T follicular helper cell (primary cell): ENCODE data around the gene IKZF2.
"Not testable (repeated sequence)": the region's sequence is repeated elsewhere in the genome, so short reads cannot be mapped to it uniquely, and the experiment has no call there.

Source experiments
- DNase-seq: peaks from one replicate; pipeline ENCODE4 v3.0.0-alpha.2; 2020; ENCODE audit warnings: low read depth

The IKZF2 gene

DNA sequence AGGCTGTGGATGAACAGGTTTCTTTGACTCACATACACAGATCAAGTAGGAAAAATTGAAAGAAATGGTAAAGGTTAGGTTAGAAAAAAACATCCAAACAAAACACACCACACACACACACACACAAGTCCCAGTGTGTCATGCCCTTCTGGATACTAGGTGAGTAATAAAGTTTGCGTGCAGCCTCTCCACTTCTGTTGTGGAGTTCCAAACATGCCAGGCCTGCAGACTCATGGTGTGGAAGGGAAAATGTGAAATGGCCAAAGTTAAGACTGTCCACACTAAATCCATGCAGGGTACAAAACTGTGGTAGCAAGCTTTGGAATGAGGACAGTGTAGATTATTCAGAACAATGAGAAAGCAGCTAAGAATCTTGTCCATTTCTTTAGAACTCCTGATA, 114.6 kb downstream of the IKZF2 start:
- no peak for DNase-seq

DNA sequence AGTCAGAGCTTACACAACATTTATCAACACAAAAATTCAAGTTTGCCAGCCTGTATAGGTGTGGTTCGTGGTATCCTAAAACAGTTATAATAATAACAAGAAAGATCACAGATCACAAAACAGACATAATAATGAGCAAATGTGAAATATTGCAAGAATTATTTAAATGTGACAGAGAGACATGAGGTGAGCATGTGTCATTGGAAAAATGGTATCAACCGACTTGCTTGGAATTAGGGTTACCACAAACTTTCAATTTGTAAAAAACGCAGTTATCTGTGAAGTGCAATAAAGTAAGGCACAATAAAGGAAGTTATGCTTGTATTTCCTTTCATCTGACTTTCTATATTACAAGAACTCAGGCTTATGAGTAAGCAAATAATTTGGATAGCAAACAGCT, 116.8 kb downstream of the IKZF2 start:
- no peak for DNase-seq

DNA sequence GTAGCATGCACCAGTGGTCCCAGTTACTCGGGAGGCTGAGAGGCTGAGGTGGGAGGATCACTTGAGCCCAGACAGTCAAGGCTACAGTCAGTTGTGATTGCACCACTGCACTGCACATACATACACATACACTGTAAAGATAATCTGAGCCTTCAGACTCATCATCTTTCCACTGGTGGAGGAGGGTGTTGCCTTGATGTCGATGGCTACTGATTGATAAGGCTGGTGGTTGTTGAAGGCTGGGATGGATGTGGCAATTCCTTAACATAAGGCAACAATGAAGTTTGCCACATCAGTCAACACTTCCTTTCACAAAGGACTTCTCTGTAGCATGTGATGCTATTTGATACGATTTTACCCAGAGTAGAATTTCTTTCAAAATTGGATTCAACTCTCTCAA, 118.8 kb downstream of the IKZF2 start:
- no peak for DNase-seq

DNA sequence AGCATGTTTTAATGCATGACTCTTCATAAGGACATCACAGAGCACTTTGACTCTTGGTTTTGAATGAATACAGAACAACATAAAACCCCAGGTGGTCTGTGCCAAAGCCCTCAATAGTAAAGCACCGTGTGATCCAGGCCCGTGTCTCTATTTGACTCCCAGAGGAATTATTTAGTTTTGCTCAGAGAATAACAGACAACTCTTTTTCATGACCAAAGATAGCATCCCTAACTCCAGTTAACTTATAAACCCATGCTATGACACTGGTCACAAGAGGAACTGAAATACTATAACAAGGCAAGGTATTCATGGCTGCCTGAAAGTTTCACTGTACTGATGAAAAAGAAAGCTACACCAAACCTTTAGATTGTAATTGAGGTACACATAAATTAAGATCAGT, 128.4 kb downstream of the IKZF2 start:
- no peak for DNase-seq

DNA sequence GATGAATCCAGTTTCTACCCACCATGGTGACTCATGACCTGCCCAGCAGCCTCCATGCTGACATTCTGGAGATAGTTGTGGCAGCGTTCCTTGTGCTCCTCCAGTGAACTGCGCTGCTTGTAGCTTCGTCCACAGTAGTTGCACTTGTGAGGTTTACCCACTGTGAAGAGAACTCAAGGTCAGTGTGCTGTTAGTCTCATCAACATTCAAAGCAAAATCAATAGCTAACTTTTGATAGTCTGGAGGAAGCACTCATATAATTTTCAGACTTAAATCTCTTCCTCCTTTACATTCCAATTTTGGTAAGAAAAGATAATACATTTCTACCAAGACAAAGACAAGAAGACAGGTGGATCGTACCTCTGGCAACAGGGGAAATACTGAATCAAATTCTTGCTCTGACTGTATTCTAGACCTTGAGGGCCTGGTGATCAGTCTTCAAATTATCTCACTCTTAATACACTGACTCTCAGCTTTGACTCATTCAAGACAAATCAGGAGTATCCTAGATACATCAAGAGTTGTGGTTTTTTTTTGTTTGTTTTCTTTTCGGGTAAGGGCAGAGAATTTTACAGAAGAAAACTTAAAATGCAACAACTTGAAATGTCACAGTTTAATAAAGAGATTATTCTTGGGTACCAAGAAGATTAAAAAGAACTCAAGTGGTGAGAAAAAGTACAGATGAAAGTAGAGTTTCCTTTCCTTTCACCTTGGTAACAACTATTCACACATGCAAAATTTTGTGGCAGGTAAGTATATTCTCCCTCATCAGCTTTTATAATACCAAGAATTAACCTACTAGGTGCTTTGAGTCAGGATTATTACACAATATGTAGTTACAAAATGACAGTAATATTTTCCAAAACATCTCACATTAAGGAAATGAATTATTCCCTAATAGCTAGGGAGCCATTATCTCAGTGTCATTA, 129.2 kb downstream of the IKZF2 start:
- DNase-seq, result no peak

DNA sequence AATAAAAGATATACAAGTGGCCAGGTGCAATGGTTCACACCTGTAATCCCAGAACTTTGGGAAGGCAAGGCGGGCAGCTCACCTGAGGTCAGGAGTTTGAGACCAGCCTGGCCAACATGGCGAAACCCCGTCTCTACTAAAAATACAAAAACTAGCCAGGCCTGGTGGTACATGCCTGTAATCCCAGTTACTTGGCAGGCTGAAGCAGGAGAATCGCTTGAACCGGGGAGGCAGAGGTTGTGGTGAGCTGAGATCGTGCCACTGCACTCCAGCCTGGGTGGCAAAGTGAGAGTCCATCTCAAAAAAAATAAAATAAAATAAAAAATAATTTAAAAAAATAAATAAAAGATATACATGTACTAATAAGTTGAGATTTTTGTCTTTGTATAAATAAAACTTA, 130.5 kb downstream of the IKZF2 start:
- DNase-seq, result not testable (repeated sequence)

DNA sequence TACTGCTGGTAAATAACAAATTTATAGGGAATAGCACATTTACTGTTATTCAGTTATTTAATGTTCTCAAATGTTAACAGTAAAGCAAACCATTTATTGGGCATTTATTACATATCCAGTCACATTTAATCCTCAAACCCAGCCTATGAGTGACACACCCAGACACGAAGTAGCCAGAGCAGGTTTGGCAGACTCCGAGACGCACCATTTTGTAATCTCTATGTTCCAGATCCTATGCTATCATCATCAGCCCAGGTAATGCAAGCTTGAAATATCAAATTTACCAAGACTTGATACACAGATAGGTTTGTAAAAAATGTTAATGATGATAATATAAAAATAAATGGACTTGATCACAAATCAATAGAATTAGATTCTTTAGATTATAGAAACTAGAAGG, 131.1 kb downstream of the IKZF2 start:
- no peak for DNase-seq

DNA sequence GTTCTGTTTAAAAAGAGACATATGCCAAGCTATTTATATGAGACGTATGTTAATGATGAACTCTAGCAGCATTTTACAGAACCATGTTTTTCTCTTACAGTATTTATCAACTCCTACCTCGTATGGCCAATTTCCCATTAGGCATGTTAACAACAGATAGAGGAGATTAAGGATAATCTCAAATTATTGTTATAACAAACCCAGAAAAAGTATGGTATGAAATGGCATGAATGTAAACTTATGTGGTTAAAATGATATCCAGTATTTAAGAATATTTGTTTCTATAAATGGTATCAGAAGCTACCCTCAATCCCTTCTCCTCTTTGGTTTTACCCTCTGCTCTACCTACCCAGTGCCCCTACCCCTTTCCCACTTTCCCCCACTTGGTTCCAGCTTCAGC, 132.0 kb downstream of the IKZF2 start:
- DNase-seq, result no peak

DNA sequence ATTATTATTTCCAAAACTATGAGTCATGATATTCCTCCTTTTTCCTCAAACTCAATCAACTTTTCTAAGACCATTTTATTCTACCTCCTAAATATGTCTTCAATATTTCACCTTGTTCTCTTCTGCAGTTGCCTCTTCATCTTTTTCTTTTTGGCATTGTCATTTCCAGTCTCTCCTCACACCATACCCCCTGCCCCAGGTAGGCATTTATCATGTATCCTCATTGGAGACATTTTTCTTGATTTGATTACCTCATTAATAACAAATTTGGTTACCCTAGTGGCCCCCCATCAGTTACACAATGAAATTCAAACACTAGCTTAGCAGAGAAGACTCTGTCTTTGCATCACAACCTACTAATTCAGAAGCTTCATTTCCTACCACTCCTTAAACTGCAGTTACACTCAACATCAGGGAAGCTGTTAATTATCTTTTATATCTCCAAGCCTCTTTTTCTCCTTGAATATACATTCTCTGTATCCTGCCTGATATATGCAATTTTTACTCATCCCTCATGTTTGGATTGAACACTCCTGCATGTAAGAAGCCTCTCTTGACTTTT, 133.0 kb downstream of the IKZF2 start:
- DNase-seq, result no peak

DNA sequence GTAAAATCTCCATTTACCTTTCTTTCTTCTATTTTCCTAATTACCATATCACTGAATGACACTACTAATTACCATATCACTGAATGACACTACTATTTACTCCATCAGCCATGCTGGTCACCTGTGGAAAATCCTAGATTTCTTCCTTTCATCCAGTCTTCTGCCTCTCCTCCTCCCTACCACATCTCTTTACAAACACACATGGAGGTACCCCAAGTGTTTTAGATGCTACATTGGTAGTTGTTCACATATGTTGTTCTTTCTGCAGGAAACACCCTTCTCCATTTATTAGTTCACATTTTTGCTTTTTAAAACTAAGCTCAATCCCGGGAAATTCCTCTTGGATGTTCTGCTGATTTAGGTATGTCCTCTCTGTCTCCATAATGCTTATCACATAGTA, 134.0 kb downstream of the IKZF2 start:
- no peak for DNase-seq

DNA sequence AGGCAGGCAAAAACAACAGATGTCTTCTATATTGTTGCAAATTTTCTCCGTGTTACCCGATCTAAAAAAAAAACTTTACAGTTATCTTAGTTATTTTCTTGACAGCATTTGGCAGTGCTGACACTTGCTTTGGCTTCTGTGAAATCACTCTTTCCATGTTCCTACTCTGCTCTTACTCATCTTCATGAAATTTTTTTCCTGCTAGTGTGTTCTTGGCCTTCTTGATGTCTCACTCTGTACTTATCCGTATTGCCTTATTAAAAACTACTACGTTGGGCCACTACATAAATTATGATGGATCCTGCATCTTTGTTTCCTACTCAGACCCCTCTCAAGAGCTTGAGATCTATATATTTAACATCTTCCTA, 134.4 kb downstream of the IKZF2 start:
- DNase-seq, result no peak

DNA sequence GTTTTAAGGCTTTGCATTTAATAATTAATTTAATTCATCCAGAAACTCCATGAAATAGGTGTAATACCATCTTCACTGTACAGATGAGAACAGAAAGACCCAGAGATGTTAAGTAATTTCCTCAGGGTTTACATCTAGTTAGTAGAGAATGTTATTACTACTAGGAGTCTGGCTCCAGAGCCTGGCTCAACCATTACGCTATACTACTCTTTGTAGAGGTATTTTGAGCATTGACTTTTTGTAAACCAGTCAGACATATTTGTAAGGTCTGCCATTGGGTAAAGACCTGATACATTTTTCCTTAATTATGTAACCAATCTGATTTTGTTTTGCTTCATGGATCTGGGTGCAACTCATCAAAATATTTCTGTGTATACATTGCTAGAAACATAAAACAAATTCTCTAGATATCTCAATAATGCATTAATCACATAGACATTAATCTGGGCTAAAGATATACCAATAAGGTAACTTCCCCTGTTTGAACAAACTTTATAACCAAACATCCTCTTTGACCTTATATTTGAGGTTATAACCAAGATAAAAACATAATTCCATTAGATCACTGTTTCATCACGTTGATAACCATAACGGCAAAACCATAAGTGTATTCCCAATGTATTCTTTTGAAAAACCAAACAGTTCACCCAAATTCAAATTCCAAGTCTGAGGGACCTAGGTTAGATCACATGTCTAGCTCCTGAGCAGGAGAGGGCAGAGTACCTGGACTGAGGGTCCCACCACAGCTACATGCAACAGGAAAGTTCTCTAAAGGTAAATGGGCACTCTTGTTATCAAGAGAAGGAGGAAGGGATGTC, 135.0 kb downstream of the IKZF2 start:
- DNase-seq, result no peak

DNA sequence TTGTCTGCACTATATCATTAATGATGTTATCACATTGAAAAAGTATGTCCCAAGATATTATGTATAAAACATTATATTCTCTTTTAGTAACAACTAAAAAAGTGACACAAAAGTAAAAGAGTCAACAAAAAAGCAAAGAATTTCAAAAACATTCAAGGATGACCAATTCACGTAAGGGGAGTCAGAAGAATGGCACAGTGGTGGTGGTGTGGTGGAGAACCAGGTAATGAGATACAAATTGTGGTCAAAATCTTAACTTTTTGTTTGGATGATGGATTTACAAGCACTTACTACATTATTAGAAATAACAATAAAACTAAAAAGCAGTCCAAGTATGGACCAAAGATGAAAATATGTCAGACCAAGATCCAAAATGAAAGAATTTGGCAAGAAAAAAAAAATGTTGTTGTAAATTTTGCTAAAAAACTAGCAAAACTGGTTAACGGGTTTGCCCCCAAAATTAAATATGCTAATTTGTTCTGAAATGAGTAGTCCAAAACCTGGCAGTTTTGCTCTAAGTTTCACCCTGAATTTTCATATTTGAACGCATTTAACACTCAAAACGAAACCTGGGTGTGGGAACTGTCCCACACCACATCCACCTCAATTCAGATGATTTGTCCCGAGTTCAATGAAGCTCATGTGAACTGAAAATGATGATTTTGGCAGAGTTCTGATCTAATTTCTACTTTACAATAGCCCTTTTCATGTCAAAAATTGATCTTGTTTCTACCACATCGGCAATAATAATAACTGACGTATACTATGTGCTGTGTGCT, 135.8 kb downstream of the IKZF2 start:
- no peak for DNase-seq

DNA sequence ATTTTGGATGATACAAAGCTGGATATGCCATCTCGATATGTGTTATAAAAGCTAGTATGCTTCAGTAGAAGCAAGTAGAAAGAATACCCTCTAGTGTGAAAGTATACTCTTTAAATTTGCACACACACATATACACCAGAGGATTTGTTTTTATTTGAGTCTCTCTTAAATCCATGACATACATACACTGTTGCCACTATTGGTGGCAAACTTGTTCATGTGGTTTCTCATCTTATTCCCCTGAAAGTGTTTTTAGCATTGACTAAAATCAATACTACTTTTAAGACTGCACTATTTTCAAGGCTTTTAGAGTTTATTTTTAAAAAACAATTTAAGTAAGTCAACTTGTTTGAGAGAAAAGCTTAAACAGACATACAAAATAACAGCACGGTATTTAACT, 137.4 kb downstream of the IKZF2 start:
- no peak for DNase-seq

DNA sequence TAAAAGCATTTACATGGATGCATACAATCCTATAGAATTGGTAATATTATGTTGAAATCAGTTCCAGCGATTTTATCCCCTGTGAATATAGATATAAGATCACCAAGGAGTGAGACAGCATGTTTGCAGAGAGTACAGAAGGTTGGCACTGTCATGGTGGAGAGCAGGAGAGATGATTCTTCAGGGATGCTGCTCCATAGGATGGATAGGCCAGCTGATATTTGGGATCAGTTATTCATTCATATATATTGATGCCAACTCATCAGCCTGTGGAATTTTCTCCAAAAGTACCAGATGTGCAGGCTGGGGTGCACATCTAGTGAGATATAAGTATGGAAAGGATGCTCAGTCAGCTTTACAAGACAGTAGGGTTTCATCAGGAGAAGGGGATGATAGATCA, 139.9 kb downstream of the IKZF2 start:
- DNase-seq, result no peak

DNA sequence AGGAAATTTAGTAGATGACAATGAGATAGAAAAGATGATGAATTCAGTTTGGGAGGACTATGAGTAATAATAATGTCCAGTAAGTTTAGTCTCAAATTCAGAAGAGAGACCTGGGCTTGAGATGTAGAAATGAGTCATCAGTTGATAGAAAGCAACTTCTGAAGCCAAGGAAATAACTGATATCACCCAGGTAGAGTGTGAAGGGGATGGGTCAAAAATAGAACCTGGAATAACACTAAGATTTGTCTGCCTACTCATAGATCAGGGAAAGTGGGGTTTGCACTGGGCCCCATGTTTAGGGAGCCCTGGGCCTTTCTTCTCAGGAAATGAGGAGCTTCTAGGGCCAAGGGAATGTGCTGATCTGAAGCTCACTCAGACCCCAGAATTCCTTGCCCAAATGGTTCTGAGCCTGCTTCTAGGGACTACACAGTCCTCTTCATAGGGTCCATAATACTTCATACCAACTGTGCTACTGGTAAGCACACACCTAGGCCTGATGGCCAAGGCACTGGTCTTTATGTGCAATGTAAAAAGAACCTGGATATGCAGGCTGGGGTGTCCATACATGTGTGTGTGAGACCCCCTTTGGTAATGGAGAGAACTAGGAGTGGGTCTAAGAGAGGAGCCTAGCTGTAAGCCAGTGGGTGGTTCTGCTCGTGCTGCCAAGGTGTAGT, 141.2 kb downstream of the IKZF2 start:
- DNase-seq, result no peak

DNA sequence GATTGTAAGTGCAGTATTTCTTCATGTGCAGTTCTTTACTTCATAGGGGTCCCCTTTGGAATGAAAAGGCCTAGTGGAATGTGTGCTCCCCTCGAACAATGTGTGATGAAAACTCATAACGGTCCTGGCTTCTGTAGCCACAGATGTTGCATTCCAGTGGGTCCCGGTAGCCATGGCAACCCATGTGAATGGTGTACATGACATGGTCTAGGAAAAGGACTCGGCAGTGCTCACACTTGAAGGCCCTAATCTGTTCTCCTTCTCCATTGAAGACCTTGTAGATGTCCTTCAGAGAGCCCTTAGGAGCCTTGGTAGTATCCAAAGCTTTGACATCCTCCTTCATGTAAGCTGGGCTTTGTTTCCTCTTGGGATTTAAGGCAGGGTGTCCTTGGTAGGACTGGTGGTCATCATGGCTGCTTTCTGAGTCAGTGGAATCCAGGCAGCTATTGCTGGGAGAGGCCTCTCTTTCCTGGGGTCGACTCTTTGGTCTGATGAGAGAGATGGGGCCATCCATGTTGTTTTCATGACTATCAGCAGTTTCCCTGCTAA, 144.0 kb downstream of the IKZF2 start:
- no peak for DNase-seq

DNA sequence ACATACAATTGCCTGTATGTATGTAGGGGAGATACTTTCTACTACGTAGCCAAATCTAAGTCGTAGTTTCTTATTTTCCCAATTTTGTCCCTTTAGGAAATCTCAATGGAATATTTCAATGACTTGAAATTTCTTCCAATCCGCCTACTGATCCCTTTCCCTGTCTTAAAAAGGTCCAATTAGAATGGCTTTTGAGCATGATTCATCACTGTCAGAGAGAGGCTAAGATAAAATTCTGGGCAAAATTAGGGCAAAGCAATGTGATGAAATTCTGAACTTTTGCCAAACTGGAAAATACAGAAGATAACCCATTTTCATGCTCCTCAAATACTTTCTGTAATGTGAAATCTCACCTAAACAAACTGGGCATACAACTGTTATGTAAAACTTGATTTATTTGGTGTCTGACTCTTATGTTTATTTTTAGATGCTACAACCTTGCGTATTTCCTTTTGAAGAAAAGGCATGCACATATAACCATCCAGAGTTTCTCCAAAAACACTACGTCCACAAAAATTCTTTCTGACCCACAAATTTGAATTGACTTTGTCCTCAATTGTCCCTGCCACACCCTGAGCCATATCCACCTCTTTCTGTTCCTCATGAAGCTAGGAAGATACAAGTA, 147.1 kb downstream of the IKZF2 start:
- DNase-seq, result no peak

DNA sequence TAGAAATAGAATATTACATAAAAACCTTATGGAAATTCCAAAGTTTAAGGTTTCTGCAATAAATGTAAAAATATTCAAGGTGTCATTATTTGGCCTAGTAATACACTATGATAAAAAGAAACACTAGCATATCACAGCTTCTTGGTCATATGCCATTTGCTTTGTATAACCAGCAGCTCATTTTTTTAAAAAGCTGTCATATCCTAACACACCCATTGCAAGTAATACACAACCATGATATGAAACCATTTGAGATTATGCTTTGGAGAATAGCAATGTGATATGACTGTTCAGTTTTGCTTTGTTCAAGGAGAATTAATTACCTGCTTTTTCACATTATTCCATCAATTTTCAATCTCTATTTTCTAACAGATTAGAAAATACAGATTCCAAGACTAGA, 149.0 kb downstream of the IKZF2 start:
- no peak for DNase-seq

DNA sequence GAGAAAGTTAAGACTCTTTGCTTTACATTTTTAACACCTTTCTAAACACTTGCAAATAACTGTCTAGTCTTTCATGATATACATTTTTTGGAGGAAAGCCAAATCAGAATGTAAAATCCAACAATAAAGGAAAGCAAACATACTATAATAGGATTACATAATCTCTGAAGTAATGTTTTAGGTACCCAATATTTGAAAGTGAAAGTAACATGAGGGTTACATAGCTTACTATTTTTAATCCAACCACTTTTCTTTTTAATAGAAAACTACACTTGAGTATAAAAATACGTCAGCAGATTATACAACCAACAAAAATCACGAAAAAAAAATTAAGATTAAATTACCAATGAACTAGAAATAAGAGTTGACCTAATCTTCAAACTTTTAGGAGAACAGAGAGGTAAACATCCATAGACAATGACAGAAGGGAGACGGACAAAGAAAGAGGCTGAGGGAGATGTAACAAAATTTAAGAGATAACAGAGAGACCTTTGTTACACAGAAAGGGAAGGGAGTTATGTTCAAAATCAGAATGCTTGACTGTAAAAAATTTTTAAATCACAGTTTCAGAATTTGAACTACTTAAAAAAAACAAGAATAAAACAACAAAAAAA, 150.0 kb downstream of the IKZF2 start:
- DNase-seq, result no peak
